ENCODE data around the gene THAP6. TPM values are rescaled to one million over a fixed set of nuclear protein-coding genes. Genes with fewer than 3 reads are reported as not detected.
"Not testable (repeated sequence)": the region's sequence is repeated elsewhere in the genome, so short reads cannot be mapped to it uniquely, and the experiment has no call there.

THAP6 gene
- total and polyA plus RNA-seq, 2 experiments from 2014 or later = 11.8 to 20.1 TPM

GRCh38 chr4:75499900-75500299 is 14.4 kb upstream of the THAP6 start:
- H3K36me3 ChIP-seq (replicated peaks; ENCODE audit: insufficient read depth, low read depth) = no peaks in the 10 kb centered on the region
- no peak overlapping the region for H2AFZ ChIP-seq
- no peak for DNase-seq (ENCODE audit: low spot score)
- peaks cover 3% of the 10 kb centered on the region for H4K20me1 ChIP-seq (ENCODE audit: insufficient read depth, poor library complexity, severe bottlenecking)
- H3K4me1 ChIP-seq (ENCODE audit: insufficient read depth) = peaks cover under 1% of the 10 kb centered on the region
- no peak overlapping the region for H3K4me3 ChIP-seq
- no peak overlapping the region for H3K4me2 ChIP-seq
- WGBS (ENCODE audit: low lambda C conversion rate, missing lambda C conversion rate) = 93% methylated on average over 2 of the region's 2 CpGs
- H3K9me2 ChIP-seq (replicated peaks; ENCODE audit: insufficient read depth) = no peaks in the 10 kb centered on the region
- H3K27ac ChIP-seq = no peak overlapping the region
- H3K79me2 ChIP-seq = peaks cover 77% of the 10 kb centered on the region
- H3K27me3 ChIP-seq = no peaks in the 10 kb centered on the region
- TF ChIP-seq CTCF (IDR thresholded peaks at IDR 0.05; ENCODE audit: poor library complexity) (no peak), EZH2phosphoT487 (IDR thresholded peaks at IDR 0.05; ENCODE audit: low read depth, severe bottlenecking, unreplicated experiment) (no peak), EZH2 (IDR thresholded peaks at IDR 0.05; ENCODE audit: borderline replicate concordance) (no peak)
- no peaks in the 10 kb centered on the region for H3K9me3 ChIP-seq (ENCODE audit: low read depth)

GRCh38 chr4:75502671-75503070 is 11.6 kb upstream of the THAP6 start:
- no peaks in the 10 kb centered on the region for H3K9me2 ChIP-seq (replicated peaks; ENCODE audit: insufficient read depth)
- 93% methylated on average over 2 of the region's 2 CpGs for WGBS (ENCODE audit: low lambda C conversion rate, missing lambda C conversion rate)
- no peak for DNase-seq (ENCODE audit: low spot score)
- H3K27ac ChIP-seq = no peak overlapping the region
- H2AFZ ChIP-seq = no peak overlapping the region
- H3K79me2 ChIP-seq = peaks cover 78% of the 10 kb centered on the region
- no peaks in the 10 kb centered on the region for H3K27me3 ChIP-seq
- no peak overlapping the region for H3K4me3 ChIP-seq
- H4K20me1 ChIP-seq (ENCODE audit: insufficient read depth, poor library complexity, severe bottlenecking) = peaks cover 3% of the 10 kb centered on the region
- TF ChIP-seq CTCF (IDR thresholded peaks at IDR 0.05; ENCODE audit: poor library complexity) = no peak
- TF ChIP-seq EZH2phosphoT487 (IDR thresholded peaks at IDR 0.05; ENCODE audit: low read depth, severe bottlenecking, unreplicated experiment) = no peak
- TF ChIP-seq EZH2 (IDR thresholded peaks at IDR 0.05; ENCODE audit: borderline replicate concordance) = no peak
- no peaks in the 10 kb centered on the region for H3K9me3 ChIP-seq (ENCODE audit: low read depth)
- no peak overlapping the region for H3K4me2 ChIP-seq
- H3K36me3 ChIP-seq (replicated peaks; ENCODE audit: insufficient read depth, low read depth) = no peaks in the 10 kb centered on the region
- H3K4me1 ChIP-seq (ENCODE audit: insufficient read depth) = peaks cover 13% of the 10 kb centered on the region

GRCh38 chr4:75505630-75506029 is 8.6 kb upstream of the THAP6 start:
- peaks cover 13% of the 10 kb centered on the region for H3K4me1 ChIP-seq (ENCODE audit: insufficient read depth)
- peak overlapping the region; percentile 61 for H3K4me2 ChIP-seq
- WGBS (ENCODE audit: low lambda C conversion rate, missing lambda C conversion rate) = 59% methylated on average over 2 of the region's 2 CpGs
- H3K9me3 ChIP-seq (ENCODE audit: low read depth) = no peaks in the 10 kb centered on the region
- peaks cover 79% of the 10 kb centered on the region for H3K79me2 ChIP-seq
- no peak for DNase-seq (ENCODE audit: low spot score)
- H3K4me3 ChIP-seq = no peak overlapping the region
- no peak overlapping the region for H2AFZ ChIP-seq
- no peak for TF ChIP-seq CTCF (IDR thresholded peaks at IDR 0.05; ENCODE audit: poor library complexity)
- TF ChIP-seq EZH2phosphoT487 (IDR thresholded peaks at IDR 0.05; ENCODE audit: low read depth, severe bottlenecking, unreplicated experiment) = no peak
- no peak for TF ChIP-seq EZH2 (IDR thresholded peaks at IDR 0.05; ENCODE audit: borderline replicate concordance)
- no peaks in the 10 kb centered on the region for H3K27me3 ChIP-seq
- H3K9me2 ChIP-seq (replicated peaks; ENCODE audit: insufficient read depth) = no peaks in the 10 kb centered on the region
- peak overlapping the region; percentile 36 for H3K27ac ChIP-seq
- peaks cover 3% of the 10 kb centered on the region for H4K20me1 ChIP-seq (ENCODE audit: insufficient read depth, poor library complexity, severe bottlenecking)
- H3K36me3 ChIP-seq (replicated peaks; ENCODE audit: insufficient read depth, low read depth) = no peaks in the 10 kb centered on the region

DNA sequence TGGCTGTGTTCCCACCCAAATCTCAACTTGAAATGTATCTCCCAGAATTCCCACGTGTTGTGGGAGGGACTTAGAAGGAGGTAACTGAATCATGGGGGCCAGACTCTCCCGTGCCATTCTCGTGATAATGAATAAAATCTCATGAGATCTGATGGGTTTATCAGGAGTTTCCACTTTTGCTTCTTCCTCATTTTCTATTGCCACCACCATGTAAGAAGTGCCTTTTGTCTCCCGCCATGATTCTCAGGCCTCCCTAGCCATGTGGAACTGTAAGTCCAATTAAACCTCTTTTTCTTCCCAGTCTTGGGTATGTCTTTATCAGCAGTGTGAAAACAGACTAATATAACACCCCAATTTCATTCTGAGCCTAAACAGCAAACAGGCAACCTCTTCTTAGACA is 4.7 kb upstream of the THAP6 start:
- Histone ChIP-seq H3K4me2 (peak overlapping the region; percentile 48), H3K4me1 (ENCODE audit: insufficient read depth) (peaks cover 32% of the 10 kb centered on the region), H3K79me2 (peaks cover 83% of the 10 kb centered on the region)
- not testable (repeated sequence) for H3K9me2 ChIP-seq (replicated peaks; ENCODE audit: insufficient read depth); DNase-seq (ENCODE audit: low spot score); H3K4me3 ChIP-seq; H3K36me3 ChIP-seq (replicated peaks; ENCODE audit: insufficient read depth, low read depth); H4K20me1 ChIP-seq (ENCODE audit: insufficient read depth, poor library complexity, severe bottlenecking); H3K9me3 ChIP-seq (ENCODE audit: low read depth); H3K27me3 ChIP-seq; H3K27ac ChIP-seq; H2AFZ ChIP-seq
- WGBS (ENCODE audit: low lambda C conversion rate, missing lambda C conversion rate) = 87% methylated on average over 4 of the region's 4 CpGs

All from hepatocyte (in vitro differentiated cells).